HK-2 (cell line): Measurements from ENCODE around the gene KCNAB1.
A peak's percentile ranks its signal among the peaks of the same experiment; 100 is the strongest.

Source experiments
- DNase-seq: peaks from one replicate; pipeline ENCODE4 v3.0.0-alpha.2; 2018; ENCODE audit not compliant: unreplicated experiment

The KCNAB1 gene

DNA sequence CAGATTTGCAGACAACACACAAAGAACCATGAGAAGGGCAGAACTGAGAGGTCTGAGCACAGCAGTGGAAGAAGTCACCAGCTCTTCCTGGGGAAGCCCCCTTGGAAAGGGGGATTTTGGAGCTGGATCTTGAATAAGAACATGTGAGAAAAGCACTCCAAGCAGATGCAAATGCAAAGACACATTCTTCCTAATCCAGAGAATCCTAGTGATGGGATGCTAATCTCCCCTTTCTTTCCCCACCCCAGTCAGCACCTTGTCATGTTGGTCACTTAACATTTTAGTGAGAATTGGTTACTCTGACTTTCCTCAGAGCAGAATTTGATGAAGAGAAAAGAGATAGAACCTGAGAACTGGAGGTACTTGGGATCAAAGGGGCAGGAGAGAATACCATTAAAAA is 286.0 kb downstream of the KCNAB1 start:
- DNase-seq = no peak

DNA sequence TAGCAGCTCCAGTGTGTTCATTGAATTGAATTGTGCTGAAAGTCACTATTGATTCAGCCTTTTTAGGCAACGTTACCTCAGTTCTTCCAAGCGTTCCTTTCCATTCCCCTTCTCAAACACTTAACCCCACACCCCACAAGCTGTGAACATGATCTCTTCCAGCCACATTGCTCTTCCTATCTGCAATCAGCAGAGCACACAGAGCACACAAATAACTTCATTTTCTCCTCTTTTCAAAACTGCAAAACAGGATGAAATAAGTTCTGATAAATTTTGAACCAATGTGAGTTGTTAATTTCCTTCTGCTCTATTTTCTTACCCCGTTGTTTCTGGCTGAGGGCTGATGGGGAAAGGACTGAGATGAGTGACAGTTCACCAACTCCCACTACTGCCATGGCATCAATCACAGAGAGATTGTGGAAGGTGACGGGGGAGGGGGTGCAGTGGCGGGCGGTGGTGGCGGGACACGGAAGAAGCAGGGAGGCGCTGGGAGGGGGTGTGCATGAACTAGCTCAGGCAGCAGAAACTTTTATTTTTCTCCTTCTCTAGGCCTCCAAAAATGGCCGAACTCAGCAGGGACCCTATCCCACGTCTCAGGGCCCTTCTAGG is 287.3 kb downstream of the KCNAB1 start:
- no peak for DNase-seq

DNA sequence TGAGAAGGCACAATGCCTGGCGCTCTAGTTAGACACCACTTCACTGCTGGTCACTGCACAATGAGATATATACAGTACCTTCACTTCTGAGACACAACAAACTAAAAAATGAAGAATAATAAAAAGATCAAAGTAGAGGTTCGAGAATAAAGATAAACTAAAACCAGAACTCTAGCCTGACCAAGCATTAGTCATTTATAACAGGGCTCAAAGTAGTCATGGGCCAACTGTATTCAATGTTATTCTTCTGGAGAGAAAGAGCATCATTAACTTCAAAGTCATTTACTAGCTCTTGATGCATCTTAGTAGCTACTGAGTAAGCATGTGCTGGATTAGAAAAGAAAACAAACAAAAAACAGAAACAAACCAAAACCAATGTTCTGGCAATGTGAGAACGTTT is 289.3 kb downstream of the KCNAB1 start:
- no peak for DNase-seq

DNA sequence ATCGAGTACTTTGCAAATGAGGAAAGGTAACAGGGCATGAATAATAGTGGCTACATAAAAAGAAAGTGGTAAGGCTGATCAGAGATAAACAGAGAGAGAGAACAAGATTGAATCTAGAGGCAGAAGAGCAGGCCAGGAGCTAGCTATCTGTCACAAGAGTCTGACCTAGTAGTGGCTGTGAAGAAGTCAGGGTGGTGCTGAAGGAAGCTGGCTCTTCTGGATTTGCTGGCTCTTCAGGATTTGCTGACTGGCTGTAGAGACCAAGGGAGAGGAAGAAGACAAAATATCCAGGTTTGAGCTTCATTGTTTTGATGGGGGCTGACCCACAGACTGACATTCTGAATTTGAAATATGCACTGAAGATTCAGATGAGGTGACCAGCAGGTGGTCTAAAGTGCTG is 292.2 kb downstream of the KCNAB1 start:
- no peak for DNase-seq

DNA sequence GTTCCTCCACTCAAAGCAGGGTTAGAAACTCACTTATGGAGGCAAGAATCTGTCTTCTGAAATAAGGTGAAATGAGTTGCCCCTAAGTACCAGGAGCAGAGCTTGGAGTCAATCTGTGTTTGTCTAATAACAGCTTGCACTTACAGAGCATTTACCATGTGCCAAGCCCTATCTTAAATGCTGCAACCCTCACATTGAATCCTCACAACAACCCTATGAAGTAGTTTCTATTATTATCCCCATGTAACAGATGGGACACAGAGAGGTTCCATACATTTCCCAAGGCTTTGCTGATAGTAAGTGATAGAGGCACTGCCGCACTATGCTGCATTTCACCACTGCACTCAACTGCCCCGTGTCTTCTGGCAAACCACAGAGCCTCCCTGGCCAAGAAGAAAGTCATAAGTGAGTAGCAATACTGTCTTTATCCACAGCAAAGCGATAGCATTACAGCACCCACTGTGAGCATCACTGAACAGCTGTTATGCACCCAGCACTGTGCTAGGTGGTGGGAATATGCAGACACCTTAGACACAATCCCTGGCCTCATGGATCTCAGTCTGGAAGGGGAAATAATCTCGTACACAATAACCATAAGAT is 293.0 kb downstream of the KCNAB1 start:
- no peak for DNase-seq

DNA sequence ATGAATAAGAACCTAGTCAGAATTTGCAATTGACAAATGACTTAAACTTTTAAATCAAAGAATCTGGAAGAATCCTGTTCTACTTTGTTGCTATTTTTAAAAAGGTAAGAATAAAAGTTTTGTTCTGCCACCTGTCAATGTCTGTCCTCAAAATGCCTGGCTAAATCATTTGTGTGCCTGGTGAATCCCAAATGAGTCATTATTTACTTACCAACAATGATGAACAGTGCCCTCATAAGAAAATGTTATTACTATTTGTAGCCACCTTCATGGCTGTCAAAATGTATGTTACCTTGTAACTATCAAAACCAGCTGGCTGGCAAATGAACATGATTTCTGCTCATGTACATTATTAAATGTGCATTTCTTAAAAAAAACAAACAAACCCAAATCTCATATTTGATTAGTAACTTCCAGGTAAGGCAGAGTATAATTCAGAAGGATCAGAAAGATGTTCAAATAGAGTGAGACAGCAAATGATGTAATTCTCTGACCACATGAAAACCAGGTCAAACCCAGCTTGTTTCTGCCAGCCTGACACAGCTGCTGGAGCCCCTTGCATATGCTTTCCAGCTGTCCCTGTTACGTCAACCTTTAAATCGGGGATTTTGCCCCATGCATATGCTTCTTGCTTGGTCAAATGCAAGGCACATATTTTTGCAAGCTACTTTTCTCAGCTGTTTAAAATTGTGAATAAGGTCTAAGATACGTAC is 296.6 kb downstream of the KCNAB1 start:
- DNase-seq = no peak

DNA sequence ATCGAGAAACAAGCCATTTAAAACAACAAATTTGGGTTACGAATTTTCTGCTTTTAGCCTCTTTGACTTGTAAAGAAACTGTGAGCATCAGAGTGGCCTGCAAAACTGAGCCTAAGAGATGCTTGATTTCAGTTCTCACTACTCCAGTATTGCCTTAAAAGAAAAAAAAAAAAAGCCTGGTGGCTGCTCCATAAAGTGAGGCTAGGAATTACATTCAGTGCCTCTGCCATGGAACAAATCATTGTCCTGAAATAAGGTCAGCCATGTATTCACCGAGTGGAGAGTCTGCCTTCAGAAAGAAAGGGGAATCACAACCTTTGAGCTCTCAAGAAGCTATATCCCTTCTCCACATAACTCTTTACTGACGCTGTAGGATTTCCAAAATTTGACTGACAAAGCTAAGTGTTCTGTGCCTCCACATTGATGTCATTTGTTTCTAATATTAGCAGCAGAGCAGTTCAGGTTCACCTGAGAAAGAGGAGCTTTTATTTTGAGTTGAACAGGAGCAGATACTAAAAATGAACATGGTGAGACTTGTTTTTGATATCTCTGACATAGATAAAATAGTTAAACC is 297.3 kb downstream of the KCNAB1 start:
- no peak for DNase-seq

DNA sequence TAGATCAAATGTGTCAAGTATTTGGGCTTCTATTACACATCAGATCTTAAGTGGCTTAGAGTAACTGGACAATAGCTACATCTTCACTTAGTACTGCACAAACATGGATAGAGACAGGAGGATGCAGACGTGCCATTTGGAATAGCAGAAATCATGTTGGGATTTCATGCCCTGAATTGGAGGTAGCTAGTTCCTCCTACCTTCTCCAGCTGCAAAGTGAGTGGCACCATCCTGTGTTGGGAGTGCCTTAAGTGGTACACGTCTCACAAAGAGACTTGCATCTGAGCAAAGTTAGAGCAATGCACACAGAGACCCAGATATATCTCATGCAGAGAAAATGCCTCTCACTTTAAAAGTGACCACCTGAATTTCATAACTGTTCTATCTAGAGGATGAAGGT is 298.1 kb downstream of the KCNAB1 start:
- no peak for DNase-seq

DNA sequence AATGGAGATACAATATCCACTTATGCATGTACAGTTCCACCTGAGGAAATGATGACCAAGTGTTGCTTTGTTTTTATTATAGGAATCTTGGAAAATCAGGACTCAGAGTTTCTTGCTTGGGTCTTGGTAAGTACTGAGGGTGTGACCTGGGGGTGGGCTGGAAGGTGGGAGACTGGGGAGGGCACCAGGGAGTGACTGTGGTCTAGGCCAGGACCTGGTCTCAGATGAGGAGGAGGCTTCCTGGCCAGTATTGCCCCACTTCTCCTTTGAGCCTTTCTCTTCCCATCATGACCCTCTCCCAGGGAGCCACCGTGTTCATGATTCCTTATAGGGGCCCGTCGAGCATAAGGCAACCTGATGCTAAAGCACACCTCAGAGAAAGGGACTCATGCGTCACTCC is 301.2 kb downstream of the KCNAB1 start:
- no peak for DNase-seq

DNA sequence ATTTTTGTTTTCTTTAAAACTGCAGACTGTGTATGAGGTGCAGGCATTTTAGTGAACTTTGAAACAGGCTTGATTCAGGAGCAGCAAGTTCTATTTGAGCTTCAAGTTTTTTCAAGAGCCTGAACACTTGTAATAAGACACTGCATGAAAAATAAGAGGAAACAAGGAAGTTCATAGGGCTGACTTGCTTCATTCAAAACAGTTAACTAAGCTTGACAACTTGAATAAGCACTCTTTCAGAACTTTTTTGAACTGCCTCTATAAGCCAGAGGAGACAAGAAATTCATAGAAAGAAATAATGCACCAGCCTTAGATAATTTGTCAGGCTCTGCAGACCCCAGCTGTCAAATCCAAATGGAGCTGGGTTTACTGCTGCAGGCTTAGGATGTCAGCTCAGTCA is 304.4 kb downstream of the KCNAB1 start:
- no peak for DNase-seq

DNA sequence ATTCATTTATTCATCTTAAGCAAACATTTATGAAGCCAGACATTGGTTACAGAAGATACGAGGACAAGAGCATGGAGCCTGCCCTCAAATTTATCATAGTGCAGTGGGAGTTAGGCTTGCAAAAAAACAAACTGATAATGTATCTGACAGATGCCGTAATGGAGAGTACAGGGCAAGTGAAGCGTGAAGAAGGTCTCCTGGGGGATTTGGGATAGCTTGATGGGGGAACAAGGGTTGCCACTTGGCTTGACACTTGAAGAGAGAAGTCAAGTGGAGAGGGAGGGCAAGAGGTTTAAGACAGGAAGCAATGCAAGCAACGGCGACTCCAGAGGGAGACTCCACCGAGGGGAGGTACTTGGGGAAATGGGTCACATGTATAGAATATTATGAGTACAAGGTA is 305.3 kb downstream of the KCNAB1 start:
- DNase-seq = no peak

DNA sequence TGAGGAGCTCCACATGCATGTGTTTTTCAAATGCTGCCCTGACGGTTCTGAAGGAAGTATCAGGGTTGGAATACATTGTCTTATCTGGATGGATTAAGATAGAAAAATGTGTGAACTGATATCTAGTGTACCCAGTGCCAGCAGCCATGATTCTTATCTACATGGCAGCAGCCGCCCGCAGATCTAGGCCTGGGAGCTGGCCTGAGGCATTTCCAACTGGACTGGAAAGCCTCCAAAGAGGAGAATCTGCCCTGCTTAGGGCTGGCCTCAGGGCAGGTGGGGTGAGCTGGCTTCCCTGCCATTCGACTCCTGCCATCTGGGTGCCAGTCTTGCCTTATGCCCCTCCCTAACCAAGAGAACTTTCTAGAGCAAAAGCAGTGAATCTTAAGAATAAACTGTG is 308.7 kb downstream of the KCNAB1 start:
- DNase-seq = no peak

DNA sequence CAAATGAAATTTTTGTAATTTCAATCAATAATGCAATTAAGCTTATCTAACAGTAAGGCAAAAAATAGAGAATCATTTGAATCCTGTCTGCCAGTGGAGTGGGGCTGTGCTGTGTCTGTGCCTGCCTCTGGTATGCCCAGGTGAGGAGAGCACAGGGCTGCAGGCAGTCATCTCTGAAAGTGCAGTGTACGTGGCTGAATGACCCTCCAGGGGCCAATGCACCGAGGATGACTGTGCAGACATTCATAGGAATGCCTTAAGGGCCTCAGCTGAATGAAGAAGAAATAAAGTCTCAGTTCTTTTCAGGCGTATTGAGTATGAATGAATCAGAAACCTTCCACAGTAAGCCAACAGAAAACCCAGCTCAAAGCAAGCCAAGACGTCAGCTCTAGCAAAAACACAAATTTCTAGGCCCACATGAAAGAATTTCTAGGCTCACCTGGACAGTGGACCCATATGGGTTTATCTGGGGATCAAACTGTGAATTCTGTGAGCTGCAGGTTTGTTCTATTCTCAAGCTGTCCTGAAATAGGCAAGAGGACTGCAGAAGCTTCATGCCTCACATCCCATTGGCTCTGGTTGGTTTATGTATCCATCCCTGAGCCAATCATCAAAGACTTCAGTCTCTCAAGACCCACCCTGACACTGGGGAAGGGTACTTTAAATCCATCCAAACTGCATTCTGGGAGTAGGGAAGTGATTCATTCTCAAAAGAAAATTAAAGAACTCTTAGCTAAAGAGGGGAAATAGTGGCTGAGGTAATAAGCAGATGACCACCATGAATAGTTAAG is 311.2 kb downstream of the KCNAB1 start:
- DNase-seq = no peak

DNA sequence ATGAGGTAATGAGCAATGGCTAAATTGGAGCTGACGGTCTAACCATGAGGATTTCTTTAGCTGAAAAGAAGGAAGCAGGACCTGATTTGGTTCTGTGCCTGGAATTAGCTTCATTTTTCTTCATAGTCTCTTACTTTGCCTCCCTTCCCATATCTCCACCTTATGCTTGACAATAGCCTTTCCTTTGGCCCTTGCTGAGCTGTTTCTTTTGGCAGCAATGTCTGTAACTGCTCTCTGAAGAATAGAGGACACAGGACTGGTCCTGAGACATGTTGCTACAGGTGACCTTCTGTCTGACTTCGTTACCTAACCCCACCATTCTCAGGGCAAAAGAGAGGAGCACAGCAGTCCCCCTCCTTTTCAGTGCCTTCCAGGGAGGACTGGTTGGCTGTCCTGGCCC is 312.2 kb downstream of the KCNAB1 start:
- DNase-seq = no peak

DNA sequence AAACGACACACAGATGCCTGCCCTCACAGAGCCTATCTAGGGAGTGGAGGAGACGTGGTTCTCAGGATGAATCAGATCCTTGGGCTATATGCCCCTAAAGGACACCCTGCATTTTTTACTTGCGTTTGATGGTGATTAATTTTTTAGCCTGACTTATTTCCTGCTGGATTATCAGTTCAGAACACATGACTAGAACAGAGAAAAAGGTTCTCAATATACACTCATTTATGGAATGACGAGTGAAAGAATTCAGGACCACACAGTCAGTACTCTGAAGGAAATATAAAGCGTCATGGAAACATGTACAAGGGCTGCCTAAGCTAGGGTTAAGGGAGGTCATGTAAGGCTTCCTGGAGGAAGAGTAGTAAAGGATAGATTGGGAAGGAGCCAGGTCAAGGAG is 312.8 kb downstream of the KCNAB1 start:
- DNase-seq = no peak

DNA sequence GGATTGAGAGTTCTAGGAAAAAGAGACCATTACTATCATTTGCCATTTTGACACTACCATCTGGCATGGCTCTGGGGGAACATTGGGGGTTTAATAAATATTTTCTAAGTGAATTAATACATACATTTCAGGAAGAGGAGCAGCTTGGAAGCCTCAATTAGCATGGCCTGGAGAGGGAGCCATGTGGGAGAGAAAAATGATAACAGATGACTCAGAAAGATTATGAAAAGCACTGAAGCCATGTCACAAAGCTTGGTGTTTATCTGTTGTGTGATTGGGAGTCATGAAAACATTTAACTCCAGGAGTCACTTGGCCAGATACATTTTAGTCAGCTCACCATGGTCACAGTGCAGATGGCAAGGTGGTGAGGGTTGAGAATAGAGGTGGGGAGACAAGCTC is 313.5 kb downstream of the KCNAB1 start:
- no peak for DNase-seq

DNA sequence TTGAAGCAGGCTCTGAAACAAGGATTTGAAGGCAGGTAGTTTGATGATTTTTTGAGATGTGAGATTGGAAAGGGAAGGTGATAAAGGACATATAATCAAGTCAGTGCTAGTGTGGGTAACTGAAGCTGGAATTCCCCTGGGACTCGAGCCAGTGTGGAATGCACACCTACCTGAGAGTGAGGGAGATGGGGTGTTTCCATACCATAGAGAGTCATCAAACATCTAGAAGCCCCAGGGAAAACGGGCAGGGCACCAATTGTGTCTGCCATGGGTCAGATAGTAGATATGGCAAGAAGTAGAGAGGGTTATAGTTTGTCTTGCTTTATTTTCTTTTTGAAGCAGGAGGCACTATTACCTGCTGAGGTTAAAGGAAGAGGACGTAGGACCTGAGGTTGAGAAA is 314.5 kb downstream of the KCNAB1 start:
- DNase-seq = no peak

DNA sequence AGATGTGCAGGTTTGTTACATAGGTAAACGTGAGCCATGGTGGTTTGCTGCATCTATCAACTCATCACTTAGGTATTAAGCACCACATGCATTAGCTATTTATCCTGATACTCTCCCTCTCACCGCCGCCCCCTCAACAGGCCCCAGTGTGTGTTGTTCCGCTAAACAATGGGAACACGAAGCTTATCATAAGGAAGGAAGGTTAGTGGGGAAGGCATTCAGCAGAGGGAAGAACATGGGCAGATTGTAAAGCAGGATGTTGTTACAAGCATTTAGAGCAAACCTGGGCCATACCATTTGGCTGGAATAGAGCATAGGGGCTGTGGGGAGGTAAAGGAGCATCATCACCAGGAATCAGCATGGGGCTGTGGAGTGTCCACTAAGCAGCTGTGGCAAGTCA is 322.7 kb downstream of the KCNAB1 start:
- no peak for DNase-seq

DNA sequence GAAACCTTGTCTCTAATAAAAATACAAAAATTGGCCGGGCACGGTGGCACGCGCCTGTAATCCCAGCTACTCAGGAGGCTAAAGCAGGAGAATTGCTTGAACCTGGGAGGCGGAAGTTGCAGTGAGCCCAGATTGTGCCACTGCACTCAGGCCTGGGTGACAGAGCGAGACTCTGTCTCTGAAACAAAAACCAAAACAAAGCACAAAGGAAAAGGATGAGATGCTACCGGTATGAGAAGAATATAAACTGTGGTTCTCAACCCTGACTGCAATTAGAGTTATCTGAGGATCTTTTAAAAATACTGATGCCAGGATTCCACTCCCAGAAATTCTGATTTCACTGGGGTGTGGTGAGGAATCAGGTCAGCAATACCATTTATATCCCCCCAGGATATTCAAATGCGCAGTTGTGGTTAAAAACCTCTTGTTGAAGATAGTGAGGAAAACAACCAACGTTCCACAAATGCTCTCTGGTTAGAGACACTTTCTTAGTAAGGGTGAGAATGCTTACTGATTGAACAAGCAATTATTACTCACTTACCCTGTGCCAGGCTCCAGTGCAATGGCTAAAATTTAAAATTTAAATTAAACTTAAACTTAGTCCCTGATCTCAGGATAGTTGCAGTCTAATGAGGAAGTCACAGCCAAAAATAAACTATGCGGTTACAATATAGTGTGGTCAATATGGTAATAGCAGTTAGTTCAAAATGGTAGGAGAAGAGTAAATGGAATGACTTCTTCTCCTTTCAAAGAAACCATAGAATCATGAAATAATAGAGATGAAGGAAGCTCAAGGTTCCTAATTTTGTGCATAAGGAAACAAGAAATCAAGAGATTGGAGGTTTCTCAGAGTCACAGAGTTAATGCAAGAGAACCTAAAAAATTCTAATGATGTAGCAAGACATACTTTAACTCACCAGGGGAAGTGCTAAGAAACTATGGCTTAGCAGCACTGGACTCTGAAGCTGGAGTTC is 325.0 kb downstream of the KCNAB1 start:
- no peak for DNase-seq

DNA sequence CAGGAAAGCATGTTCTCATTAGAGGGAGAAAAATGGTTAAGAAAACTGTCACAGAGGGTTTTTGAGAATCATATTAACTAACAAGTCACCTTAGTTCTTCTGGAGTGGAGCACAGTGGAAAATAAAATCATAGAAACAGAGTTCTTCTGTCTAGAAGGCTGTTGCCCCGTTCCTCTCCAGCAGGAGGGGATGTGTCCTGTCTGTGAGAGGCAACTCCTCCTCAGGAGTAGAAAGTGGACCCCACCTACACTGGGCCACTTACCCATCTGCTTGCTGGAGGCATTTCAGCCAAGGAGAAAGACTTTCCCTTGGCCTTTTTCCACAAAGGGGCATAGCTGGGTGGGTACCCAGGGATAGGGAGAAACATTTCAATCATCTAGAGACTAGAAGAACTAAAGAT is 327.9 kb downstream of the KCNAB1 start:
- peak; percentile 19 for DNase-seq
